ENCODE results near the gene FLYWCH1.

DNA sequence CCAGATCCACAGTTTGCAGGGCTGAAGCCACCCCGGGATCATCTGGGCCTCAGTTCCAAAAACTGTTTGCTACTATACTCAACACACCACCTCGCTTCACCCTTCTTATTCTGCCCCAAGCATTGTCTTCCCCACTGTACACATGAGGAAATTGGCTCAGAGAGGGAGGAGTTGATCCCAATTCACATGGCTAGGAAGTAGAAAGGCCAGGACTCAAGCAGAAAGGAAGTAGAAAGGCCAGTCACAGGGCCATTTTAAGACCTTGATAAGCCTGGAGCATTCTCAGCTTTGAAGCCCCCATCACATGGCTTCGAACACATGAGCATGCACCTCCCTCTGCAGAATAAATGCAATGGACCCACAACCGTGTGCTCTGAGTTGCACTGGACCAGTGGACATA, 46.1 kb upstream of the FLYWCH1 start:
- TF ChIP-seq RBFOX2 (IDR thresholded peaks at IDR 0.05; ENCODE audit: low read depth, low read length) (no peak), STAT5B (CRISPR knock-in tag; IDR thresholded peaks at IDR 0.05) (no peak), CTCF (IDR thresholded peaks at IDR 0.05 in 2 of 3, conservative IDR thresholded peaks at IDR 0.05 in 1 of 3; ENCODE audit: insufficient read depth in 2 of 3, low read depth in 1 of 3, low read length in 3 of 3) (no peak), MXI1 (IDR thresholded peaks at IDR 0.05; ENCODE audit: low read depth, low read length) (no peak), JUNB (CRISPR knock-in tag; conservative IDR thresholded peaks at IDR 0.05) (no peak), ZNF696 (CRISPR knock-in tag; conservative IDR thresholded peaks at IDR 0.05) (no peak), JUND (IDR thresholded peaks at IDR 0.05; ENCODE audit: borderline replicate concordance, low read depth, low read length) (no peak), JUND (tag; IDR thresholded peaks at IDR 0.05; ENCODE audit: borderline replicate concordance, low read depth, low read length) (no peak)

Measured in K562 (cell line).